ENCODE results near the gene HES4. TPM values are rescaled to one million over a fixed set of nuclear protein-coding genes. Genes with fewer than 3 reads are reported as not detected.

HES4 gene
- total and polyA plus RNA-seq, 2 donors (not counting 3 experiments of a cell fraction or from before 2014, with no cell fraction given) = 30.5 to 37.6 TPM

- BruUV-seq (replicated peaks) = no TSS peak
- Histone ChIP-seq H4K20me1 (replicated peaks; ENCODE audit: control insufficient read depth, extremely low read depth, insufficient read depth, low read length) (no peaks in the 10 kb centered on the region), H3K79me2 (ENCODE audit: control insufficient read depth, insufficient read depth, low read length) (no peaks in the 10 kb centered on the region), H3K27me3 (ENCODE audit: control insufficient read depth in 2 of 2, insufficient read depth in 2 of 2, low read length in 2 of 2) (no peaks in the 10 kb centered on the region), H3K9ac (replicated peaks; ENCODE audit: extremely low read depth, insufficient read depth, low read length) (no peak overlapping the region), H3K27ac (ENCODE audit: insufficient read depth, low read depth, low read length) (no peak overlapping the region), H3K4me3 (replicated peaks in 1 of 3; ENCODE audit: insufficient read depth in 1 of 3, low read depth in 1 of 3, low read length in 3 of 3) (no peak overlapping the region), H3K36me3 (ENCODE audit: control insufficient read depth in 2 of 2, extremely low read depth in 1 of 2, insufficient read depth in 2 of 2, low read length in 2 of 2) (peaks cover 0 to 24% of the 10 kb centered on the region in 2 experiments), H2AFZ (ENCODE audit: low read depth, low read length) (no peak overlapping the region), H3K4me1 (ENCODE audit: control insufficient read depth, extremely low read depth, insufficient read depth, low read length) (no peaks in the 10 kb centered on the region), H3K9me3 (replicated peaks; ENCODE audit: control insufficient read depth, insufficient read depth, low read length) (no peaks in the 10 kb centered on the region), H3K4me2 (ENCODE audit: insufficient read depth, low read length) (no peak overlapping the region), H3K9me1 (replicated peaks; ENCODE audit: control insufficient read depth, extremely low read depth, insufficient read depth, low read length) (no peaks in the 10 kb centered on the region)
- dilution Hi-C loops (cut with MboI; ENCODE audit: extremely low pct_ligation_motif_present, low sequenced_read_pairs) = no loop called here
- no peak for TF ChIP-seq POLR2A (IDR thresholded peaks at IDR 0.05; ENCODE audit: low read depth, low read length)
- TF ChIP-seq JUN (IDR thresholded peaks at IDR 0.05; ENCODE audit: borderline replicate concordance, insufficient read depth, insufficient read length, low read depth) = no peak
- TF ChIP-seq FOS (IDR thresholded peaks at IDR 0.05; ENCODE audit: borderline replicate concordance, insufficient read depth, low read length) = no peak
- no peak for TF ChIP-seq EZH2 (IDR thresholded peaks at IDR 0.05; ENCODE audit: borderline replicate concordance, low read depth, low read length, severe bottlenecking)
- no peak for TF ChIP-seq POLR2AphosphoS5 (IDR thresholded peaks at IDR 0.05; ENCODE audit: insufficient read depth, low read depth, low read length)
- TF ChIP-seq GATA2 (IDR thresholded peaks at IDR 0.05; ENCODE audit: insufficient read depth, insufficient read length, low read depth, low read length) = no peak
- no peak for TF ChIP-seq MYC (IDR thresholded peaks at IDR 0.05; ENCODE audit: low read depth, low read length)
- TF ChIP-seq CTCF (IDR thresholded peaks at IDR 0.05; ENCODE audit: extremely low read depth in 1 of 2, insufficient read depth in 1 of 2, low read depth in 1 of 2, low read length in 2 of 2) = no peak
- no peak for TF ChIP-seq MAX (IDR thresholded peaks at IDR 0.05; ENCODE audit: insufficient read depth, insufficient read length)
- ChIA-PET CTCF (no interaction called here), POLR2A (no interaction called here)
- intact Hi-C loops (cut with micrococcal nuclease) = no loop called here
- FAIRE-seq (no peak), DNase-seq (ENCODE audit: low read depth, low spot score) (no peak)
These were observed 47.5 kb upstream of the HES4 start for GRCh38 chr1:1047407-1047806.
